Central memory CD8-positive, alpha-beta T cell (primary cell): ENCODE results near the gene REC114.

ENCODE experiments used
- ATAC-seq: fragments of 150-1000 bp; cut with Tn5 transposase; replicated peaks from 2 replicates; pipeline ENCODE4 v1.10.0; 2022; ENCODE audit warnings: mild to moderate bottlenecking, moderate FRiP score, moderate number of reproducible peaks; ENCODE audit not compliant: poor library complexity, severe bottlenecking; ENCODE audit errors: extremely low read depth
- DNase-seq, 2 donors: peaks; one replicate each; pipeline ENCODE4 v3.0.0; 2021; ENCODE audit warnings: low spot score in 2 of 2
- H3K27ac Mint-ChIP-seq: one replicate; pipeline ENCODE4 v1.8.0; 2022; ENCODE audit warnings: low read depth, mild to moderate bottlenecking, moderate library complexity, mixed read lengths
- H3K27me3 Mint-ChIP-seq: one replicate; pipeline ENCODE4 v1.8.0; 2022; ENCODE audit warnings: mixed read lengths
- H3K36me3 Mint-ChIP-seq: one replicate; pipeline ENCODE4 v1.8.0; 2022; ENCODE audit warnings: mild to moderate bottlenecking, moderate library complexity, mixed read lengths; ENCODE audit not compliant: insufficient read depth
- H3K4me1 Mint-ChIP-seq: one replicate; pipeline ENCODE4 v1.8.0; 2022; ENCODE audit warnings: mixed read lengths
- H3K4me3 Mint-ChIP-seq: one replicate; pipeline ENCODE4 v1.8.0; 2022; ENCODE audit warnings: mild to moderate bottlenecking, moderate library complexity, mixed read lengths
- H3K9me3 Mint-ChIP-seq: one replicate; pipeline ENCODE4 v1.8.0; 2022; ENCODE audit warnings: mixed read lengths

REC114 gene

GRCh38 chr15:73607843-73608242 lies 164.9 kb downstream of the REC114 start:
- Mint-ChIP-seq H3K4me1 (peaks cover 39% of the 10 kb centered on the region), H3K4me3 (no peak overlapping the region)
- ATAC-seq: no peak

GRCh38 chr15:73608475-73608874 lies 165.5 kb downstream of the REC114 start:
- no peak overlapping the region for H3K4me3 Mint-ChIP-seq

More at GRCh38 chr15:73607843-73608242, 164.9 kb downstream of the REC114 start:
- no peak for DNase-seq
- no peak overlapping the region for H3K27ac Mint-ChIP-seq
- no peaks in the 10 kb centered on the region for H3K36me3 Mint-ChIP-seq
- H3K9me3 Mint-ChIP-seq: no peaks in the 10 kb centered on the region
- no peaks in the 10 kb centered on the region for H3K27me3 Mint-ChIP-seq

GRCh38 chr15:73608941-73609340 lies 166.0 kb downstream of the REC114 start:
- H3K4me3 Mint-ChIP-seq: no peak overlapping the region
- DNase-seq (no peak), ATAC-seq (no peak)
- no peaks in the 10 kb centered on the region for H3K27me3 Mint-ChIP-seq
- no peak overlapping the region for H3K27ac Mint-ChIP-seq
- H3K4me1 Mint-ChIP-seq: peaks cover 38% of the 10 kb centered on the region
- H3K9me3 Mint-ChIP-seq: no peaks in the 10 kb centered on the region
- H3K36me3 Mint-ChIP-seq: no peaks in the 10 kb centered on the region

More at GRCh38 chr15:73608475-73608874, 165.5 kb downstream of the REC114 start:
- Mint-ChIP-seq H3K27me3 (no peaks in the 10 kb centered on the region), H3K36me3 (no peaks in the 10 kb centered on the region), H3K9me3 (no peaks in the 10 kb centered on the region), H3K4me1 (peaks cover 39% of the 10 kb centered on the region), H3K27ac (no peak overlapping the region)
- ATAC-seq: no peak
- DNase-seq: no peak
